8988T (cell line): ENCODE results near the gene RPL15.

Experiments used
- DNase-seq: peaks from one replicate; pipeline ENCODE4 v3.0.0; 2011

Gene RPL15

DNA sequence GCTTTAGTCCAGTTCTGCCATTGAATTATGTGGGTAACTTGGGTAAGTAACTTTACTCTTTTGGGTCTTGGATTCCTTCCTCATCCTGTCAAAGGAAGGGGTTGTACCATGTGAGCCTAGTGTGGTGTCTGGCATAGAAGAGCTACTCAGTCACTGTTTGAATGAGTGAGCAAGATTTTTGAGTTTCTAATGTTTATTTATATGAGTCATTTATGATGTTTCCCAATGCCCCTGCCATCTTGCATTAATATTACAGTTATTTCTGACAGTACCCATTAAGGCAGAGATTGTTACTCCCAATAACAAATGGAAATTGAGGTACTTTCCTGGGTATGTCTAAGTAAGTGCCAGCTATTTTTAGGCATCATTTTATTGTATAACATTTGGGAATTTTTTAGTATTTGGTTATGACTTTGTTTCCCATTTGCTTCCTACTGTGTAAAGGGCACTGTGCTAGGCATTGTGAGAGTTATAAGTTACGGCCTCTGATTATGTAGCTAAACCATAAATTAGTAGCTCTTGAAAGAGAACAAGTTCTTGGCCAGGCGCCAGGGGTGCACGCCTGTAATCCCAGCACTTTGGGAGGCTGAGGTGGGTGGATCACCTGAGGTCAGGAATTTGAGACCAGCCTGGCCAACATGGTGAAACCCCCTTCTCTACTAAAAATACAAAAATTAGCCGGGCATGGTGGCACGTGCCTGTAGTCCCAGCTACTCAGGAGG is 51.7 kb downstream of the RPL15 start:
- DNase-seq, result no peak

DNA sequence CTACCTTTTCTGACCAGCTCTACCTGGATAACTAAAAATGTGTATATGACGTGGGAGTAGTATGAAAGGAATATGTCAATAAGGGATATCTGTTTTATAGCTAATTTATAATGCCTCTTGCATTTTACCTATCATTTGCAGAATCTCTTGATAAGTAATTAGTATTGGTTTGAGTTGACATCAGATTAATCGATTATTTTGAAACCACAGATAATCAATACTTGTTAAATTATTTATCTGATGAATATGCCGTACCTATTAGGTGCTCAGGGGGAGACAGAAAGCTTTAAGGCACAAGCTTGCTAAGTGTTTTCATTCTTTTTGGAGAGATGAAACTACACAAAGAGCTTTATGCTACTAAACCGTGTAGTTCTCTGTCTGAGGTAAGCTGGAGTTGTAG is 52.5 kb downstream of the RPL15 start:
- no peak for DNase-seq
